SH-SY5Y (cell line): Measurements from ENCODE around the gene WRAP73.

Experiments
- GATA2 ChIP-seq: IDR thresholded peaks from 2 replicates; pipeline ENCODE4 v1.6.1; 2011; ENCODE audit warnings: mild to moderate bottlenecking, low read depth, low read length
- GATA3 ChIP-seq: IDR thresholded peaks from 2 replicates; pipeline ENCODE4 v1.6.1; 2011; ENCODE audit warnings: low read depth, mild to moderate bottlenecking, low read length, moderate library complexity

GRCh38 chr1:3657578-3658230, 7.8 kb upstream of the WRAP73 start:
- TF ChIP-seq GATA2 (no peak), GATA3 (no peak)
